Breast epithelium (tissue), 4 donors: Measurements from ENCODE around the gene KLHL29. TPM values are rescaled to one million over a fixed set of nuclear protein-coding genes. Genes with fewer than 3 reads are reported as not detected.

Experiments
- DNase-seq, 2 donors: peaks; one replicate each; pipeline ENCODE4 v3.0.0-alpha.2; 2019; ENCODE audit warnings: low spot score in 2 of 2
- H3K27ac ChIP-seq, 2 donors: fragments of 200-600 bp; sonication (generic) in 1 of 2; one replicate each; pipeline ENCODE4 v1.5.1; 2016 to 2019; ENCODE audit warnings: mild to moderate bottlenecking in 1 of 2
- H3K27me3 ChIP-seq, 2 donors: fragments of 200-600 bp; sonication (generic) in 1 of 2; one replicate each; pipeline versions ENCODE4 v1.5.1 to v1.6.0; 2017 to 2019; ENCODE audit warnings: control low read depth in 1 of 2, mild to moderate bottlenecking in 1 of 2
- H3K36me3 ChIP-seq: fragments of 200-600 bp; one replicate; pipeline ENCODE4 v1.5.1; 2019
- H3K4me1 ChIP-seq, 2 donors: fragments of 200-600 bp; sonication (generic); one replicate each; pipeline ENCODE4 v1.5.1; 2016 to 2019; ENCODE audit warnings: control low read depth in 1 of 2
- H3K4me3 ChIP-seq, 3 donors: fragments of 200-600 bp; sonication (generic); 1 replicate in 2 of 3; 2 replicates in 1 of 3; pipeline ENCODE4 v1.5.1; 2016 to 2019; ENCODE audit warnings: mild to moderate bottlenecking in 3 of 3, moderate library complexity in 2 of 3
- H3K9me3 ChIP-seq, 2 donors: fragments of 200-600 bp; sonication (generic) in 1 of 2; one replicate each; pipeline ENCODE4 v1.5.1; 2016 to 2019; ENCODE audit warnings: control low read depth in 1 of 2
- CTCF ChIP-seq, 3 donors: fragments of 450-650 bp; IDR thresholded peaks; one replicate each; pipeline ENCODE4 v1.5.1; 2016 to 2017; ENCODE audit warnings: antibody characterized with exemption in 3 of 3, mild to moderate bottlenecking in 3 of 3, moderate library complexity in 3 of 3
- POLR2A ChIP-seq: fragments of 450-650 bp; IDR thresholded peaks from one replicate; pipeline ENCODE4 v1.6.1; 2016; ENCODE audit warnings: antibody characterized with exemption, mild to moderate bottlenecking, moderate library complexity
- POLR2AphosphoS5 ChIP-seq, 3 donors: sonication (generic); formaldehyde crosslinking; IDR thresholded peaks; one replicate each; pipeline ENCODE4 v1.6.1; 2017; ENCODE audit warnings: antibody characterized with exemption in 3 of 3
- intact Hi-C: fragments of 100-400 bp; cut with DNase I; formaldehyde crosslinking; loops from one replicate; pipeline ENCODE4 v1.15.1; 2023; ENCODE audit warnings: low total_unique reads
- total RNA-seq, 3 donors: library from RNA; depleted of rRNA; stranded (reverse); fragments of >200 nt; gene quantifications; one replicate each; pipeline ENCODE4 v1.1.0, GENCODE V29; 2016

Gene KLHL29
- total RNA-seq, 3 donors from 2014 or later: 4.5 to 20.9 (median 14.7) TPM

GRCh38 chr2:23556929-23557328, 171.9 kb downstream of the KLHL29 start:
- Histone ChIP-seq H3K27me3 (no peaks in the 10 kb centered on the region), H3K4me1 (peaks cover 0 to 2% of the 10 kb centered on the region in 2 donors), H3K36me3 (no peaks in the 10 kb centered on the region), H3K4me3 (no peak overlapping the region), H3K9me3 (no peaks in the 10 kb centered on the region), H3K27ac (peak overlapping the region; percentile 83 to 96)
- intact Hi-C loops: no loop called here
- no peak for DNase-seq
- no peak for TF ChIP-seq CTCF (IDR thresholded peaks at IDR 0.05)
- TF ChIP-seq POLR2A: no peak
- TF ChIP-seq POLR2AphosphoS5 (IDR thresholded peaks at IDR 0.05): no peak

- no peaks in the 10 kb centered on the region for H3K9me3 ChIP-seq
- H3K4me3 ChIP-seq: no peak overlapping the region
- H3K4me1 ChIP-seq: peaks cover 0 to 8% of the 10 kb centered on the region in 2 donors
- no peak for DNase-seq
- H3K27ac ChIP-seq: peak overlapping the region; percentile 83 to 96
- TF ChIP-seq POLR2A (no peak), POLR2AphosphoS5 (IDR thresholded peaks at IDR 0.05) (no peak), CTCF (IDR thresholded peaks at IDR 0.05) (no peak)
- H3K36me3 ChIP-seq: no peaks in the 10 kb centered on the region
- H3K27me3 ChIP-seq: no peaks in the 10 kb centered on the region
- intact Hi-C loops: no loop called here
Observed at GRCh38 chr2:23557455-23557854, 172.5 kb downstream of the KLHL29 start.

- intact Hi-C loops: no loop called here
- no peak overlapping the region for H3K27ac ChIP-seq
- peaks cover 4 to 16% of the 10 kb centered on the region in 2 donors for H3K4me1 ChIP-seq
Observed at GRCh38 chr2:23559561-23560239, 174.7 kb downstream of the KLHL29 start.

GRCh38 chr2:23561088-23561487, 176.1 kb downstream of the KLHL29 start:
- DNase-seq: no peak
- no peaks in the 10 kb centered on the region for H3K36me3 ChIP-seq

More at GRCh38 chr2:23559561-23560239, 174.7 kb downstream of the KLHL29 start:
- TF ChIP-seq POLR2AphosphoS5 (IDR thresholded peaks at IDR 0.05): no peak
- no peak for TF ChIP-seq POLR2A
- TF ChIP-seq CTCF (IDR thresholded peaks at IDR 0.05): no peak
- no peak for DNase-seq
- Histone ChIP-seq H3K9me3 (no peaks in the 10 kb centered on the region), H3K36me3 (no peaks in the 10 kb centered on the region), H3K4me3 (no peak overlapping the region), H3K27me3 (no peaks in the 10 kb centered on the region)

More at GRCh38 chr2:23561088-23561487, 176.1 kb downstream of the KLHL29 start:
- intact Hi-C loops: no loop called here
- Histone ChIP-seq H3K27me3 (no peaks in the 10 kb centered on the region), H3K27ac (peak overlapping the region; percentile 90 to 92), H3K9me3 (no peaks in the 10 kb centered on the region), H3K4me1 (peaks cover 4 to 23% of the 10 kb centered on the region in 2 donors), H3K4me3 (no peak overlapping the region)
- TF ChIP-seq CTCF (IDR thresholded peaks at IDR 0.05) (no peak), POLR2A (no peak), POLR2AphosphoS5 (IDR thresholded peaks at IDR 0.05) (no peak)
